ENCODE data around the gene DUSP7. TPM values are rescaled to one million over a fixed set of nuclear protein-coding genes. Genes with fewer than 3 reads are reported as not detected.

Gene DUSP7
- total RNA-seq, 1 experiment from 2014 or later: 16.6 TPM

DNA sequence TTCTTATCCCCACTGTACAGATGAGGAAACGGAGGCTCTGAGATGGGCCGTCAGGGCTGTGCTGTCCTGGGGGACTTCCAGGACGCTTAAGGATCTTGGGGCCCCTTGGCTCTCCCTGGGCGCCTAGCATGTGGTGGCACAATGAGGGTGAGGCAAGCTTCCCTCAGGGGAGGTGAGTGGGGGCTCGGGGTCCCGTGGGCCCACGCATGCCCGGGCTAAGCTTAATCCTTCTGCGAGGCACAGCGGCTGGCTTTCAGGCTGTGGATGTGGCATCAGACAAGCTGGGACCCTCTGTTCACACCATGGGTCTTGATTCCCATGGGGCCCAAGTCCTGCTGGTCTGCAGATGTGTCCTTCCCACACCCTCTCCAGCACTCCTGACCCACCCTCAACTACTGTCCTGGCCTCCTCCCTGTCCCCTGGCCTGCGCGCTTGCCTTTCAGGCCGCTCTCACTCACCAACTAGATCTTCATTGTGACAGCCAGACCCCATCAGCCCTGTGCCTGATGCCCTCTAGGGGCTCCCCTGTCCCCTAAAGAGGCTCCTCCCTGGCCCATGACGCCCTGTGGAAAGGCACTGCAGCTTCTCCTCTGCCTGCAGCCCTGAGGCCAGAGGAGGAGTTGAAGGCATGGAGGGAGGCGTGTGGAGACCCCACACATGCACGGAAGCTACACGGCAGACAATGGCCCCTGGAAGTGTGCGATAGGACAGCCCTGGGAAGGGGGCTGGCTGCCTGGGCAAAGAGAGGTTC is 11.3 kb downstream of the DUSP7 start:
- ChIA-PET POLR2A (no interaction called here), CTCF (interaction anchor here (0.9 kb wide), 1 partner anchor 12 kb away, joined by 3 read pairs; no protein-coding TSS in a partner anchor), RAD21 (ENCODE audit: low non-redundant PET in 1 of 2, low total read pairs in 2 of 2, uncharacterized antibody in 2 of 2, unreplicated experiment in 2 of 2) (no interaction called here)
- H3K27me3 ChIP-seq (ENCODE audit: insufficient read depth, low read length): no peaks in the 10 kb centered on the region
- H3K9me3 ChIP-seq (ENCODE audit: control insufficient read depth in 1 of 2, insufficient read depth in 1 of 2, low read depth in 1 of 2, low read length in 2 of 2): no peaks in the 10 kb centered on the region
- TF ChIP-seq CEBPB (IDR thresholded peaks at IDR 0.05; ENCODE audit: low read depth) (no peak), RAD21 (IDR thresholded peaks at IDR 0.05; ENCODE audit: low read depth) (no peak), FOSL1 (IDR thresholded peaks at IDR 0.05; ENCODE audit: low read depth) (no peak), TCF7L2 (IDR thresholded peaks at IDR 0.05; ENCODE audit: borderline replicate concordance, extremely low read depth, insufficient read depth, insufficient read length) (no peak), EZH2phosphoT487 (IDR thresholded peaks at IDR 0.05; ENCODE audit: borderline replicate concordance) (no peak), CBX3 (IDR thresholded peaks at IDR 0.05; ENCODE audit: low read depth) (no peak), ZNF274 (IDR thresholded peaks at IDR 0.05; ENCODE audit: low read depth, low read length) (no peak), MAX (IDR thresholded peaks at IDR 0.05) (no peak), SIN3A (IDR thresholded peaks at IDR 0.05; ENCODE audit: low read depth) (no peak), JUND (IDR thresholded peaks at IDR 0.05) (no peak), ZFX (IDR thresholded peaks at IDR 0.05) (no peak), POLR2AphosphoS5 (IDR thresholded peaks at IDR 0.05; ENCODE audit: low read depth, low read length) (no peak)
- TF ChIP-seq, protein P1, sequence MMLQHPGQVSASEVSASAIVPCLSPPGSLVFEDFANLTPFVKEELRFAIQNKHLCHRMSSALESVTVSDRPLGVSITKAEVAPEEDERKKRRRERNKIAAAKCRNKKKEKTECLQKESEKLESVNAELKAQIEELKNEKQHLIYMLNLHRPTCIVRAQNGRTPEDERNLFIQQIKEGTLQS (IDR thresholded peaks at IDR 0.05): no peak
- TF ChIP-seq, protein P2, sequence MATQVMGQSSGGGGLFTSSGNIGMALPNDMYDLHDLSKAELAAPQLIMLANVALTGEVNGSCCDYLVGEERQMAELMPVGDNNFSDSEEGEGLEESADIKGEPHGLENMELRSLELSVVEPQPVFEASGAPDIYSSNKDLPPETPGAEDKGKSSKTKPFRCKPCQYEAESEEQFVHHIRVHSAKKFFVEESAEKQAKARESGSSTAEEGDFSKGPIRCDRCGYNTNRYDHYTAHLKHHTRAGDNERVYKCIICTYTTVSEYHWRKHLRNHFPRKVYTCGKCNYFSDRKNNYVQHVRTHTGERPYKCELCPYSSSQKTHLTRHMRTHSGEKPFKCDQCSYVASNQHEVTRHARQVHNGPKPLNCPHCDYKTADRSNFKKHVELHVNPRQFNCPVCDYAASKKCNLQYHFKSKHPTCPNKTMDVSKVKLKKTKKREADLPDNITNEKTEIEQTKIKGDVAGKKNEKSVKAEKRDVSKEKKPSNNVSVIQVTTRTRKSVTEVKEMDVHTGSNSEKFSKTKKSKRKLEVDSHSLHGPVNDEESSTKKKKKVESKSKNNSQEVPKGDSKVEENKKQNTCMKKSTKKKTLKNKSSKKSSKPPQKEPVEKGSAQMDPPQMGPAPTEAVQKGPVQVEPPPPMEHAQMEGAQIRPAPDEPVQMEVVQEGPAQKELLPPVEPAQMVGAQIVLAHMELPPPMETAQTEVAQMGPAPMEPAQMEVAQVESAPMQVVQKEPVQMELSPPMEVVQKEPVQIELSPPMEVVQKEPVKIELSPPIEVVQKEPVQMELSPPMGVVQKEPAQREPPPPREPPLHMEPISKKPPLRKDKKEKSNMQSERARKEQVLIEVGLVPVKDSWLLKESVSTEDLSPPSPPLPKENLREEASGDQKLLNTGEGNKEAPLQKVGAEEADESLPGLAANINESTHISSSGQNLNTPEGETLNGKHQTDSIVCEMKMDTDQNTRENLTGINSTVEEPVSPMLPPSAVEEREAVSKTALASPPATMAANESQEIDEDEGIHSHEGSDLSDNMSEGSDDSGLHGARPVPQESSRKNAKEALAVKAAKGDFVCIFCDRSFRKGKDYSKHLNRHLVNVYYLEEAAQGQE (IDR thresholded peaks at IDR 0.05; ENCODE audit: low read depth): no peak
- BruUV-seq (replicated peaks): no TSS peak
- DNase-seq (ENCODE audit: low read depth, low spot score): no peak
- no peak overlapping the region for H3K4me3 ChIP-seq (replicated peaks in 1 of 2; ENCODE audit: low read depth in 1 of 2, low read length in 2 of 2)
- peak; percentile 15; the same call in 1 of the 2 replicates for ATAC-seq
- H3K9me2 ChIP-seq (ENCODE audit: insufficient read depth): no peaks in the 10 kb centered on the region
- H3K36me3 ChIP-seq (ENCODE audit: control insufficient read depth in 1 of 2, insufficient read depth in 2 of 2, low read length in 2 of 2): peaks cover 3% of the 10 kb centered on the region in 2 experiments; a peak in 2 of 4 replicates
- peak overlapping the region; percentile 45 for H2AFZ ChIP-seq (ENCODE audit: low read depth, low read length, poor library complexity, severe bottlenecking)
- intact Hi-C loops (cut with micrococcal nuclease): no loop called here
- H3K4me1 ChIP-seq (ENCODE audit: control insufficient read depth in 1 of 2, insufficient read depth in 2 of 2, low read length in 2 of 2): peaks cover 22 to 59% of the 10 kb centered on the region in 2 experiments
- no peaks in the 10 kb centered on the region; the same call in 1 of the 2 replicates for H3K79me2 ChIP-seq (ENCODE audit: insufficient read depth, low read length)
- H3K9ac ChIP-seq (ENCODE audit: low read length): peak overlapping the region; percentile 50
- H3K27ac ChIP-seq (ENCODE audit: low read depth, low read length): peak overlapping the region; percentile 37; the same call in 1 of the 2 replicates
- H4K20me1 ChIP-seq (ENCODE audit: insufficient read depth): no peaks in the 10 kb centered on the region
- H3K4me2 ChIP-seq (ENCODE audit: low read length): peak overlapping the region; percentile 57

Measured in HCT116 (cell line).